Adrenal gland (tissue), 12 donors: Measurements from ENCODE around the gene ALKBH4. TPM values are rescaled to one million over a fixed set of nuclear protein-coding genes. Genes with fewer than 3 reads are reported as not detected.

Experiments
- DNase-seq, 7 donors: peaks; one replicate each; pipeline ENCODE4 v3.0.0-alpha.2; 2019 to 2020
- H3K27ac ChIP-seq, 5 donors: fragments of 200-600 bp; sonication (generic) in 4 of 5; 1 replicate in 3 of 5; 2 replicates in 2 of 5; pipeline versions ENCODE4 v1.5.1 to v1.8.0; 2016 to 2020; ENCODE audit warnings: mild to moderate bottlenecking in 1 of 5
- H3K27me3 ChIP-seq: fragments of 200-600 bp; 2 replicates; pipeline ENCODE4 v1.8.0; 2021
- H3K36me3 ChIP-seq, 2 donors: fragments of 200-600 bp; replicated peaks in 1 of 2; 1 replicate in 1 of 2; 2 replicates in 1 of 2; pipeline versions ENCODE4 v1.5.1 to v1.8.0; 2018 to 2022
- H3K4me1 ChIP-seq, 2 donors: fragments of 200-600 bp; replicated peaks in 1 of 2; 1 replicate in 1 of 2; 2 replicates in 1 of 2; pipeline versions ENCODE4 v1.5.1 to v1.8.0; 2018 to 2021
- H3K4me3 ChIP-seq, 4 donors: fragments of 200-600 bp; sonication (generic) in 3 of 4; one replicate each; pipeline ENCODE4 v1.5.1; 2016 to 2018
- H3K9me3 ChIP-seq, 3 donors: fragments of 200-600 bp; sonication (generic) in 1 of 3; replicated peaks in 1 of 3; 1 replicate in 2 of 3; 2 replicates in 1 of 3; pipeline versions ENCODE4 v1.5.1 to v1.8.0; 2016 to 2021
- CTCF ChIP-seq, 6 experiments: fragments of 450-650 bp in 4 of 6; fragments of 200-600 bp in 2 of 6; sonication (generic) in 1 of 6; IDR thresholded peaks; 1 replicate in 5 of 6; 2 replicates in 1 of 6; pipeline versions ENCODE4 v1.5.1 to v1.8.0; 2016 to 2021; ENCODE audit warnings: antibody characterized with exemption in 6 of 6, mild to moderate bottlenecking in 2 of 6, moderate library complexity in 1 of 6
- POLR2A ChIP-seq, 2 donors: fragments of 450-650 bp; IDR thresholded peaks; one replicate each; pipeline ENCODE4 v1.6.1; 2017; ENCODE audit warnings: antibody characterized with exemption in 2 of 2, mild to moderate bottlenecking in 2 of 2, moderate library complexity in 1 of 2
- WGBS, 4 donors: extraction: QIAGEN DNeasy Blood & Tissue Kit in 2 of 4; methylation state at CpG; one replicate each; pipeline versions ENCODE4 v1.1.5 to v1.1.7; 2013 to 2017; 5-methylcytosine and 5-hydroxymethylcytosine counted together
- intact Hi-C, 2 donors: fragments of 100-400 bp; cut with DNase I; formaldehyde crosslinking; loops; one replicate each; pipeline versions ENCODE4 v1.14.1 to v1.15.0; 2022 to 2023
- polyA plus RNA-seq, 3 donors: library from polyadenylated mRNA; stranded (reverse); fragments of 200-250 nt in 2 of 3; fragments of 350-450 nt in 1 of 3; fragmentation: Illumina TruSeq in 1 of 3; extraction: RNeasy Lipid Tissue Mini Kit (QIAGEN cat#74804) in 1 of 3; gene quantifications; one replicate each; pipeline ENCODE4 v1.2.3, GENCODE V29; 2013 to 2014
- total RNA-seq, 9 donors: library from RNA; depleted of rRNA in 4 of 9; stranded (reverse); fragments of >200 nt in 4 of 9; fragments of 120-200 nt in 1 of 9; fragmentation: NEBNext Ultra II Directional in 1 of 9; extraction: Animal tissue kit (Norgen Biotek cat#: 25700) in 1 of 9; gene quantifications; one replicate each; pipeline versions ENCODE4 v1.1.0 to v1.2.4, GENCODE V29; 2013 to 2023
- donor health status: healthy with polysubstance abuse.
- donor health status: Bipolar disorder and iron deficiency.
- donor health status: DM: yes; HTN: yes; CAD: no.
- donor health status: DM: no; HTN: no; CAD: no.
- donor health status: DM: no; HTN: no; CAD: no.
- donor health status: DM: yes; HTN: yes; CAD: no.

The ALKBH4 gene
- total and polyA plus RNA-seq, 12 donors: 6.0 to 37.4 (median 12.5) TPM

- H3K4me1 ChIP-seq: peaks cover 0 to 3% of the 10 kb centered on the region in 2 donors
- DNase-seq: no peak
- no peaks in the 10 kb centered on the region for H3K27me3 ChIP-seq
- no peak overlapping the region for H3K4me3 ChIP-seq
- no peak overlapping the region for H3K27ac ChIP-seq
- H3K36me3 ChIP-seq: peaks cover 0 to 15% of the 10 kb centered on the region in 2 donors
- WGBS, 4 donors: 66 to 78% (median 73%) methylated on average over 6 of the region's 6 CpGs
- H3K9me3 ChIP-seq: no peaks in the 10 kb centered on the region
- peak in 3 of 6 experiments; percentile 7 to 23 (median 15) for TF ChIP-seq CTCF (IDR thresholded peaks at IDR 0.05)
- TF ChIP-seq POLR2A (IDR thresholded peaks at IDR 0.05): no peak
- intact Hi-C loops: loop anchor here (10.0 kb wide), 2 partner anchors 155 to 165 kb away; partner anchors contain the start of gene SH2B2 (in 1 of the 2)
These were observed 14.4 kb downstream of the ALKBH4 start for GRCh38 chr7:102450242-102450641.

GRCh38 chr7:102449136-102449535 lies 15.5 kb downstream of the ALKBH4 start:
- Histone ChIP-seq H3K27me3 (no peaks in the 10 kb centered on the region), H3K4me3 (no peak overlapping the region), H3K27ac (no peak overlapping the region), H3K9me3 (no peaks in the 10 kb centered on the region), H3K36me3 (peaks cover 0 to 15% of the 10 kb centered on the region in 2 donors), H3K4me1 (peaks cover 0 to 3% of the 10 kb centered on the region in 2 donors)
- intact Hi-C loops: no loop called here
- 91 to 96% (median 96%) methylated on average over 7 to 15 of the region's 15 CpGs for WGBS, 4 donors
- no peak for DNase-seq
- TF ChIP-seq CTCF (IDR thresholded peaks at IDR 0.05): no peak
- TF ChIP-seq POLR2A (IDR thresholded peaks at IDR 0.05): no peak

GRCh38 chr7:102447311-102447710 lies 17.4 kb downstream of the ALKBH4 start:
- no peak for DNase-seq
- no peaks in the 10 kb centered on the region for H3K27me3 ChIP-seq
- peaks cover 0 to 3% of the 10 kb centered on the region in 2 donors for H3K4me1 ChIP-seq
- H3K36me3 ChIP-seq: peaks cover 0 to 15% of the 10 kb centered on the region in 2 donors
- WGBS, 4 donors: 91 to 98% (median 94%) methylated on average over 6 to 14 of the region's 14 CpGs
- TF ChIP-seq POLR2A (IDR thresholded peaks at IDR 0.05) (no peak), CTCF (IDR thresholded peaks at IDR 0.05) (no peak)
- H3K9me3 ChIP-seq: no peaks in the 10 kb centered on the region
- intact Hi-C loops: no loop called here
- no peak overlapping the region for H3K4me3 ChIP-seq
- H3K27ac ChIP-seq: peak overlapping the region in 1 of 5 donors; percentile 10

- Histone ChIP-seq H3K4me1 (peaks cover 0 to 3% of the 10 kb centered on the region in 2 donors), H3K4me3 (no peak overlapping the region), H3K27ac (no peak overlapping the region), H3K36me3 (peaks cover 0 to 19% of the 10 kb centered on the region in 2 donors), H3K27me3 (no peaks in the 10 kb centered on the region), H3K9me3 (no peaks in the 10 kb centered on the region)
- no peak for TF ChIP-seq POLR2A (IDR thresholded peaks at IDR 0.05)
- no peak for TF ChIP-seq CTCF (IDR thresholded peaks at IDR 0.05)
- intact Hi-C loops: no loop called here
- no peak for DNase-seq
- 93 to 96% (median 94%) methylated on average over 37 to 41 of the region's 41 CpGs for WGBS, 4 donors
These were observed 18.1 kb downstream of the ALKBH4 start for GRCh38 chr7:102446387-102447156.
